CD14-positive monocyte (primary cell): ENCODE results near the gene FMO1. TPM values are rescaled to one million over a fixed set of nuclear protein-coding genes. Genes with fewer than 3 reads are reported as not detected.

ENCODE experiments used
- DNase-seq, 3 donors: peaks; one replicate each; pipeline ENCODE4 v3.0.0-alpha.2; 2011 to 2022
- H2AFZ ChIP-seq: 2 replicates; pipeline ENCODE4 v1.6.0; 2012; ENCODE audit warnings: mild to moderate bottlenecking, low read depth, low read length, inconsistent platforms; ENCODE audit not compliant: insufficient read depth, poor library complexity, severe bottlenecking
- H3K27ac ChIP-seq, 2 donors: 1 replicate in 1 of 2; 2 replicates in 1 of 2; pipeline ENCODE4 v1.5.1; 2012 to 2013; ENCODE audit warnings: low read length in 2 of 2, control low read depth in 1 of 2, inconsistent platforms in 1 of 2, low read depth in 1 of 2, mild to moderate bottlenecking in 1 of 2
- H3K27me3 ChIP-seq, 2 donors: one replicate each; pipeline versions ENCODE4 v1.6.0 to v1.6.1; 2011 to 2013; ENCODE audit warnings: low read length in 2 of 2; ENCODE audit not compliant: control insufficient read depth in 2 of 2, insufficient read depth in 2 of 2
- H3K36me3 ChIP-seq, 2 donors: replicated peaks in 1 of 2; 1 replicate in 1 of 2; 2 replicates in 1 of 2; pipeline versions ENCODE4 v1.5.1 to v1.6.1; 2012 to 2013; ENCODE audit warnings: low read length in 2 of 2, control low read depth in 1 of 2, inconsistent platforms in 1 of 2, mild to moderate bottlenecking in 1 of 2; ENCODE audit not compliant: insufficient read depth in 2 of 2, control insufficient read depth in 1 of 2
- H3K4me1 ChIP-seq, 2 donors: 1 replicate in 1 of 2; 2 replicates in 1 of 2; pipeline versions ENCODE4 v1.5.1 to v1.6.1; 2012 to 2013; ENCODE audit warnings: low read length in 2 of 2, control low read depth in 1 of 2, inconsistent platforms in 1 of 2, mild to moderate bottlenecking in 1 of 2, moderate library complexity in 1 of 2; ENCODE audit not compliant: insufficient read depth in 2 of 2, control insufficient read depth in 1 of 2
- H3K4me2 ChIP-seq: replicated peaks from 2 replicates; pipeline ENCODE3; 2012; ENCODE audit warnings: low read length, moderate library complexity, mild to moderate bottlenecking; ENCODE audit not compliant: poor library complexity, severe bottlenecking; ENCODE audit errors: extremely low read depth
- H3K4me3 ChIP-seq, 3 experiments: fragments of 200-600 bp in 1 of 3; sonication (generic) in 1 of 3; replicated peaks in 1 of 3; 1 replicate in 2 of 3; 2 replicates in 1 of 3; pipeline ENCODE4 v1.5.1; 2011 to 2013; ENCODE audit warnings: low read length in 3 of 3, mild to moderate bottlenecking in 3 of 3, control low read depth in 2 of 3, low read depth in 2 of 3, inconsistent platforms in 1 of 3, moderate library complexity in 1 of 3
- H3K79me2 ChIP-seq: 2 replicates; pipeline ENCODE4 v1.6.0; 2012; ENCODE audit warnings: mild to moderate bottlenecking, control low read depth, inconsistent platforms, low read length, moderate library complexity; ENCODE audit not compliant: insufficient read depth
- H3K9ac ChIP-seq: 2 replicates; pipeline ENCODE4 v1.6.0; 2017; ENCODE audit warnings: low read length, mild to moderate bottlenecking; ENCODE audit not compliant: insufficient read depth, poor library complexity, severe bottlenecking
- H3K9me3 ChIP-seq, 2 donors: replicated peaks in 1 of 2; 1 replicate in 1 of 2; 2 replicates in 1 of 2; pipeline versions ENCODE4 v1.5.1 to v1.6.1; 2012 to 2013; ENCODE audit warnings: low read length in 2 of 2, control low read depth in 1 of 2; ENCODE audit not compliant: control insufficient read depth in 1 of 2, insufficient read depth in 1 of 2
- H4K20me1 ChIP-seq: 2 replicates; pipeline ENCODE4 v1.6.0; 2012; ENCODE audit warnings: mild to moderate bottlenecking, low read length, control low read depth, moderate library complexity; ENCODE audit not compliant: insufficient read depth
- H3K27ac Mint-ChIP-seq, 7 donors: one replicate each; pipeline ENCODE4 v1.8.0; 2020; ENCODE audit warnings: mild to moderate bottlenecking in 7 of 7, mixed read lengths in 7 of 7, moderate library complexity in 6 of 7, inconsistent platforms in 2 of 7
- H3K27me3 Mint-ChIP-seq, 3 donors: one replicate each; pipeline ENCODE4 v1.8.0; 2021 to 2022; ENCODE audit warnings: low read depth in 3 of 3, mild to moderate bottlenecking in 3 of 3, mixed read lengths in 3 of 3, moderate library complexity in 3 of 3, inconsistent platforms in 1 of 3
- H3K36me3 Mint-ChIP-seq, 2 donors: one replicate each; pipeline ENCODE4 v1.8.0; 2020; ENCODE audit warnings: mixed read lengths in 2 of 2, inconsistent platforms in 1 of 2, mild to moderate bottlenecking in 1 of 2
- H3K4me1 Mint-ChIP-seq: one replicate; pipeline ENCODE4 v1.8.0; 2020; ENCODE audit warnings: mild to moderate bottlenecking, mixed read lengths
- H3K4me3 Mint-ChIP-seq, 2 donors: one replicate each; pipeline ENCODE4 v1.8.0; 2020; ENCODE audit warnings: mild to moderate bottlenecking in 2 of 2, mixed read lengths in 2 of 2, moderate library complexity in 1 of 2
- H3K9me3 Mint-ChIP-seq, 7 donors: one replicate each; pipeline ENCODE4 v1.8.0; 2020 to 2022; ENCODE audit warnings: mixed read lengths in 7 of 7, mild to moderate bottlenecking in 6 of 7, moderate library complexity in 6 of 7, inconsistent platforms in 2 of 7
- WGBS: methylation state at CpG from one replicate; pipeline ENCODE4 v1.1.5; 2013; ENCODE audit warnings: missing lambda C conversion rate; ENCODE audit not compliant: insufficient coverage; 5-methylcytosine and 5-hydroxymethylcytosine counted together
- intact Hi-C, 2 donors: fragments of 100-400 bp; cut with micrococcal nuclease; formaldehyde crosslinking; loops; one replicate each; pipeline versions ENCODE4 v1.15.0 to v1.15.1; 2023
- polyA plus RNA-seq, 3 donors: library from polyadenylated mRNA; depleted of rRNA in 1 of 3; unstranded in 2 of 3; stranded (reverse) in 1 of 3; fragments of 300-500 nt in 2 of 3; fragments of >200 nt in 1 of 3; fragmentation: Illumina TruSeq in 2 of 3; gene quantifications; 1 replicate in 2 of 3; 2 replicates in 1 of 3; pipeline ENCODE4 v1.2.3, GENCODE V29; 2012 to 2021
- TF ChIP-seq, protein P1 (sequence below): fragments of 200-600 bp; IDR thresholded peaks from one replicate; pipeline ENCODE4 v1.8.0; 2022; ENCODE audit warnings: antibody characterized with exemption, mild to moderate bottlenecking

Gene FMO1
- polyA plus RNA-seq, 3 donors = not detected

- intact Hi-C loops = no loop called here
- no peak overlapping the region for H3K4me3 Mint-ChIP-seq
- Histone ChIP-seq H3K4me1 (peaks cover 7 to 8% of the 10 kb centered on the region in 2 donors), H3K4me2 (no peak overlapping the region), H2AFZ (no peak overlapping the region), H3K27me3 (no peaks in the 10 kb centered on the region), H3K27ac (no peak overlapping the region), H3K79me2 (no peaks in the 10 kb centered on the region), H3K36me3 (no peaks in the 10 kb centered on the region), H3K4me3 (no peak overlapping the region), H4K20me1 (no peaks in the 10 kb centered on the region), H3K9ac (no peak overlapping the region), H3K9me3 (no peaks in the 10 kb centered on the region)
- H3K9me3 Mint-ChIP-seq = peaks cover 0 to 7% (median 2%) of the 10 kb centered on the region in 7 donors
- peaks cover 0 to 3% (median 2%) of the 10 kb centered on the region in 3 donors for H3K27me3 Mint-ChIP-seq
- no CpG with 5 or more reads among the region's 2 CpGs for WGBS
- TF ChIP-seq, protein P1, sequence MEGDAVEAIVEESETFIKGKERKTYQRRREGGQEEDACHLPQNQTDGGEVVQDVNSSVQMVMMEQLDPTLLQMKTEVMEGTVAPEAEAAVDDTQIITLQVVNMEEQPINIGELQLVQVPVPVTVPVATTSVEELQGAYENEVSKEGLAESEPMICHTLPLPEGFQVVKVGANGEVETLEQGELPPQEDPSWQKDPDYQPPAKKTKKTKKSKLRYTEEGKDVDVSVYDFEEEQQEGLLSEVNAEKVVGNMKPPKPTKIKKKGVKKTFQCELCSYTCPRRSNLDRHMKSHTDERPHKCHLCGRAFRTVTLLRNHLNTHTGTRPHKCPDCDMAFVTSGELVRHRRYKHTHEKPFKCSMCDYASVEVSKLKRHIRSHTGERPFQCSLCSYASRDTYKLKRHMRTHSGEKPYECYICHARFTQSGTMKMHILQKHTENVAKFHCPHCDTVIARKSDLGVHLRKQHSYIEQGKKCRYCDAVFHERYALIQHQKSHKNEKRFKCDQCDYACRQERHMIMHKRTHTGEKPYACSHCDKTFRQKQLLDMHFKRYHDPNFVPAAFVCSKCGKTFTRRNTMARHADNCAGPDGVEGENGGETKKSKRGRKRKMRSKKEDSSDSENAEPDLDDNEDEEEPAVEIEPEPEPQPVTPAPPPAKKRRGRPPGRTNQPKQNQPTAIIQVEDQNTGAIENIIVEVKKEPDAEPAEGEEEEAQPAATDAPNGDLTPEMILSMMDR = no peak
- H3K4me1 Mint-ChIP-seq = peaks cover 7% of the 10 kb centered on the region
- no peak overlapping the region for H3K27ac Mint-ChIP-seq
- DNase-seq = no peak
- H3K36me3 Mint-ChIP-seq = no peaks in the 10 kb centered on the region
These were observed 28.8 kb upstream of the FMO1 start for GRCh38 chr1:171219346-171220080.

- H3K4me3 Mint-ChIP-seq = no peak overlapping the region
- Histone ChIP-seq H3K9ac (no peak overlapping the region), H3K36me3 (no peaks in the 10 kb centered on the region), H3K4me1 (peaks cover 10 to 11% of the 10 kb centered on the region in 2 donors), H3K4me2 (no peak overlapping the region), H4K20me1 (no peaks in the 10 kb centered on the region), H3K27ac (no peak overlapping the region), H3K9me3 (no peaks in the 10 kb centered on the region), H3K27me3 (no peaks in the 10 kb centered on the region), H3K79me2 (no peaks in the 10 kb centered on the region), H3K4me3 (no peak overlapping the region), H2AFZ (no peak overlapping the region)
- H3K9me3 Mint-ChIP-seq = peaks cover 0 to 7% (median 2%) of the 10 kb centered on the region in 7 donors
- intact Hi-C loops = no loop called here
- no peak overlapping the region for H3K27ac Mint-ChIP-seq
- TF ChIP-seq, protein P1 = no peak
- peaks cover 8% of the 10 kb centered on the region for H3K4me1 Mint-ChIP-seq
- H3K27me3 Mint-ChIP-seq = peaks cover 0 to 3% (median 2%) of the 10 kb centered on the region in 3 donors
- no peaks in the 10 kb centered on the region for H3K36me3 Mint-ChIP-seq
- WGBS = no CpG with 5 or more reads among the region's 2 CpGs
- no peak for DNase-seq
These were observed 28.2 kb upstream of the FMO1 start for GRCh38 chr1:171220081-171220420.
